Right lobe of liver (tissue), 6 donors: ENCODE measurements around the gene PPM1H. TPM values are rescaled to one million over a fixed set of nuclear protein-coding genes. Genes with fewer than 3 reads are reported as not detected.
"Not testable (repeated sequence)": the region's sequence is repeated elsewhere in the genome, so short reads cannot be mapped to it uniquely, and the experiment has no call there.

Experiments
- ATAC-seq, 4 donors: fragments of 200-7000 bp; cut with Tn5 transposase; one replicate each; pipeline ENCODE4 v1.9.1; 2020; ENCODE audit warnings: mild to moderate bottlenecking in 4 of 4, moderate library complexity in 4 of 4
- DNase-seq, 3 donors: peaks; one replicate each; pipeline ENCODE4 v3.0.0-alpha.2; 2020
- H3K27ac ChIP-seq, 3 donors: fragments of 200-600 bp; one replicate each; pipeline ENCODE4 v1.8.0; 2022
- H3K27me3 ChIP-seq, 2 donors: fragments of 200-600 bp; one replicate each; pipeline ENCODE4 v1.8.0; 2022
- H3K36me3 ChIP-seq, 4 donors: fragments of 200-600 bp; sonication (generic) in 1 of 4; one replicate each; pipeline versions ENCODE4 v1.5.1 to v1.8.0; 2017 to 2022; ENCODE audit warnings: control low read depth in 1 of 4
- H3K4me1 ChIP-seq, 4 donors: fragments of 200-600 bp; sonication (generic) in 1 of 4; one replicate each; pipeline versions ENCODE4 v1.5.1 to v1.8.0; 2017 to 2022; ENCODE audit warnings: control low read depth in 1 of 4
- H3K4me3 ChIP-seq, 3 donors: fragments of 200-600 bp; one replicate each; pipeline ENCODE4 v1.8.0; 2022
- H3K9me3 ChIP-seq, 4 donors: fragments of 200-600 bp; sonication (generic) in 1 of 4; one replicate each; pipeline versions ENCODE4 v1.5.1 to v1.8.0; 2017 to 2022; ENCODE audit warnings: control low read depth in 1 of 4
- CTCF ChIP-seq, 4 donors: fragments of 200-600 bp in 3 of 4; fragments of 450-650 bp in 1 of 4; IDR thresholded peaks; one replicate each; pipeline versions ENCODE4 v1.5.1 to v1.8.0; 2016 to 2022; ENCODE audit warnings: antibody characterized with exemption in 4 of 4, mild to moderate bottlenecking in 2 of 4
- POLR2A ChIP-seq: fragments of 450-650 bp; IDR thresholded peaks from one replicate; pipeline ENCODE4 v1.6.1; 2017; ENCODE audit warnings: antibody characterized with exemption, mild to moderate bottlenecking
- WGBS: methylation state at CpG from one replicate; pipeline ENCODE4 v1.1.6; 2018; ENCODE audit warnings: low coverage, low lambda C conversion rate; ENCODE audit not compliant: insufficient coverage; ENCODE audit errors: missing lambda C conversion rate; 5-methylcytosine and 5-hydroxymethylcytosine counted together
- intact Hi-C, 2 donors: fragments of 100-400 bp; cut with DNase I; formaldehyde crosslinking; loops; one replicate each; pipeline versions ENCODE4 v1.11.2 to v1.14.1; 2022
- total RNA-seq, 6 experiments: library from RNA; depleted of rRNA in 2 of 6; stranded (reverse); fragments of >200 nt in 2 of 6; fragmentation: NEBNext Ultra II Directional in 3 of 6; extraction: Animal tissue kit (Norgen Biotek cat#: 25700) in 3 of 6; gene quantifications; one replicate each; pipeline versions ENCODE4 v1.1.0 to v1.2.4, GENCODE V29; 2016 to 2023
- donor health status: DM: no; HTN: yes; CAD: no.
- donor health status: DM: no; HTN: no; CAD: no.
- donor health status: DM: no; HTN: no; CAD: no.
- donor health status: DM: no; HTN: yes; CAD: no.
- donor health status: DM: no; HTN: yes; CAD: no.

The PPM1H gene
- total RNA-seq, 6 experiments from 2014 or later = 3.8 to 9.2 (median 6.5) TPM

- peaks cover 0 to 6% (median 0%) of the 10 kb centered on the region in 4 donors for H3K4me1 ChIP-seq
Measured at GRCh38 chr12:62888454-62889110, 46.4 kb downstream of the PPM1H start.

GRCh38 chr12:62886796-62887195 is 48.2 kb downstream of the PPM1H start:
- ATAC-seq (no peak), DNase-seq (no peak)
- Histone ChIP-seq H3K27ac (no peak overlapping the region), H3K4me1 (peaks cover 0 to under 1% (median 0%) of the 10 kb centered on the region in 4 donors), H3K4me3 (no peak overlapping the region), H3K27me3 (no peaks in the 10 kb centered on the region), H3K9me3 (no peaks in the 10 kb centered on the region), H3K36me3 (no peaks in the 10 kb centered on the region)
- TF ChIP-seq POLR2A (no peak), CTCF (IDR thresholded peaks at IDR 0.05) (no peak)
- WGBS = 75% methylated on average over 4 of the region's 6 CpGs
- intact Hi-C loops = no loop called here

More at GRCh38 chr12:62888454-62889110, 46.4 kb downstream of the PPM1H start:
- 69% methylated on average over 6 of the region's 6 CpGs for WGBS
- ATAC-seq (no peak), DNase-seq (no peak)
- Histone ChIP-seq H3K27me3 (no peaks in the 10 kb centered on the region), H3K36me3 (no peaks in the 10 kb centered on the region), H3K9me3 (no peaks in the 10 kb centered on the region), H3K4me3 (no peak overlapping the region), H3K27ac (no peak overlapping the region)
- no peak for TF ChIP-seq CTCF (IDR thresholded peaks at IDR 0.05)
- TF ChIP-seq POLR2A = no peak
- intact Hi-C loops = no loop called here

- H3K4me1 ChIP-seq = no peaks in the 10 kb centered on the region
- no peaks in the 10 kb centered on the region for H3K36me3 ChIP-seq
- no peaks in the 10 kb centered on the region for H3K27me3 ChIP-seq
- TF ChIP-seq POLR2A = no peak
- TF ChIP-seq CTCF (IDR thresholded peaks at IDR 0.05) = no peak
- H3K9me3 ChIP-seq = no peaks in the 10 kb centered on the region
- DNase-seq (no peak), ATAC-seq (no peak)
- intact Hi-C loops = no loop called here
- H3K4me3 ChIP-seq = no peak overlapping the region
- no peak overlapping the region for H3K27ac ChIP-seq
Measured at GRCh38 chr12:62885242-62885641, 49.7 kb downstream of the PPM1H start.

- H3K4me1 ChIP-seq, H3K27me3 ChIP-seq, H3K4me3 ChIP-seq, DNase-seq, H3K36me3 ChIP-seq, H3K9me3 ChIP-seq, H3K27ac ChIP-seq, ATAC-seq, intact Hi-C loops: not testable (repeated sequence)
- 69% methylated on average over 4 of the region's 5 CpGs for WGBS
Measured at GRCh38 chr12:62884832-62885231, 50.1 kb downstream of the PPM1H start.

GRCh38 chr12:62882696-62883095 is 52.3 kb downstream of the PPM1H start:
- no peak for TF ChIP-seq POLR2A
- no peak for TF ChIP-seq CTCF (IDR thresholded peaks at IDR 0.05)
- no peak for DNase-seq
- ATAC-seq = no peak
- 97% methylated on average over 3 of the region's 3 CpGs for WGBS
- no peak overlapping the region for H3K27ac ChIP-seq
- H3K36me3 ChIP-seq = no peaks in the 10 kb centered on the region
- no peaks in the 10 kb centered on the region for H3K4me1 ChIP-seq
- intact Hi-C loops = no loop called here
- no peak overlapping the region for H3K4me3 ChIP-seq
- H3K27me3 ChIP-seq = no peaks in the 10 kb centered on the region
- H3K9me3 ChIP-seq = no peaks in the 10 kb centered on the region
